ENCODE measurements around the gene CTIF.

The CTIF gene

DNA sequence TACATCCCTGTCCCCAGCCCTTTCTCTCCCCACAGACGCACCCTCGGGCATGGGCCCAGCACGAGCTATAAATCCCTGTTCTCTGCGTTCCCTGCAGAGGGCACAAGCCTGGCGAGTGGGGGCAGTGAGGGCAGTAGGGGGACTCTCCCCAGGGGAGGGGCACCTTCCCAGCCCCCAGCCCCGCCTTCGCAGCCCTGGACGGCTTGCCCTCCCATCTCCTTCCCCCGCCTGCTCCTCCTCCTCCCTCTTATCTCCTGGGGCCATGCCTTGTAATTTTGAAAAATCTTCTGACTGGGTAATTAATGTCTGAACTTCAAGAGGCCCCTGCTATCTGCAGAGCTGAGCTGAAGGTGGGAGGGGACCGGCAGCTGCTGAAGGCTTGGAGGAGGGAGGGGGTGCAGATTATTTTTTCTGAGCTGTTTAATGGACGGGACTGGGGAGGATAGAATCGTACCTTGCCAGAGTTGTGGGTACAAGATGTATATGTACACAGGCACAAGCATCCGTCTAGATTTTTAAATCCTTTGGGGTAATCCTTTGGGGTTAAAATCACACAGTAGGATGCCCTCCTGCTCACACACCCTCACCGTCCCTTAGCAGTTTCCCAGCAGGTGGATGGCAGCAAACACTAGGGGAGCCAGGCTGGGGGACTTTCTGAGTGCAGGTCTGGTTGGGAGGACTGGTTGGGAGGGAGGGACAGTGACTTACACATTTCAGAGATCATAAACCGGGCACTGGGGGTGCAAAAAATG is 290.0 kb downstream of the CTIF start:
- no peak for TF ChIP-seq CTCF (IDR thresholded peaks at IDR 0.05)

DNA sequence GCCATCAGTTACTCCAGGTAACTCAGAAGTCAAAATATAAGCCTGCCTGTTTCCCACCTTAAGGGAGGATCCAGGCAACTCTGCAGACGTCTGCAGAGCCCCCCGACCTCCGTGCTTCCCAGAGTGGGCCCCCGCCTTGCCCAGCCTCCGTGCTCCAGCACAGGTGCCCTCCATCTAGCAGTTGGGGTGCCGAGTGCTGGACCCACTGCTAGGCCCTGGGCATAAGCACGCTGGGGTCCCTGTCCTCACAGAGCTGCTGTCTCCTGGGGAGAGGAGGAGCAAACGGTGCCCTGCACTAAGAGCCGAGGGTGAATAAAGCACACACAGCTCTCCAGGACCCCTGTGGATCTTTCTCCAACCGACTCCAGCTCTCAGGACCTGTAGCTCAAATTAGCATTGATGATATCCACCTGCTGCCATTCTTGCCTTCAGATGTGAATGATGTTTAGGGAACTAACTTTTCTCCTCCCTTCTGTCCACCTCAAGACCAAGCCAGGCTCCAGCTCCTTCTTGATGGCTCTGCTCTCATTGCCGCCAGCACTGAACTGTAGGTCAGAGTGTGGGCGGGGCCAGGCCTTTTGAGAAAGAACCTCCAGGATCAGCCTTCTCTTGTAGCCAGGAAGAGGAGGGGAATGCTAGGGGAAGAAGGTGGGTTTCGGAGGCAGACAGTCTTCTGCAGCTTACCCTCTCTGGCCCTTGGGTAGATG is 290.8 kb downstream of the CTIF start:
- no peak for TF ChIP-seq CTCF (IDR thresholded peaks at IDR 0.05)

- TF ChIP-seq CTCF (IDR thresholded peaks at IDR 0.05), result no peak
Observed at GRCh38 chr18:48831113-48831759, 292.4 kb downstream of the CTIF start.

GRCh38 chr18:48831802-48832201 is 293.0 kb downstream of the CTIF start:
- no peak for TF ChIP-seq CTCF (IDR thresholded peaks at IDR 0.05)

- no peak for TF ChIP-seq CTCF (IDR thresholded peaks at IDR 0.05)
Observed at GRCh38 chr18:48832938-48833700, 294.3 kb downstream of the CTIF start.

GRCh38 chr18:48833701-48834412 is 295.0 kb downstream of the CTIF start:
- no peak for TF ChIP-seq CTCF (IDR thresholded peaks at IDR 0.05)

All from LNCAP (cell line).